Skeletal muscle satellite cell (primary cell): ENCODE measurements around the gene ZCCHC13.
"Not testable (repeated sequence)": the region's sequence is repeated elsewhere in the genome, so short reads cannot be mapped to it uniquely, and the experiment has no call there.

Source experiments
- H3K27me3 ChIP-seq: 2 replicates; pipeline ENCODE4 v1.7.0; 2013; ENCODE audit warnings: low read length; ENCODE audit not compliant: control insufficient read depth, insufficient read depth
- H3K36me3 ChIP-seq: 2 replicates; pipeline ENCODE4 v1.7.0; 2013; ENCODE audit warnings: mild to moderate bottlenecking, control low read depth, low read length; ENCODE audit not compliant: insufficient read depth
- H3K4me1 ChIP-seq: 2 replicates; pipeline ENCODE4 v1.7.0; 2013; ENCODE audit warnings: low read length; ENCODE audit not compliant: control insufficient read depth, insufficient read depth
- H3K4me2 ChIP-seq: 2 replicates; pipeline ENCODE4 v1.7.0; 2013; ENCODE audit warnings: mild to moderate bottlenecking, low read length
- H3K4me3 ChIP-seq: 2 replicates; pipeline ENCODE4 v1.7.0; 2013; ENCODE audit warnings: low read length
- H3K9ac ChIP-seq: 2 replicates; pipeline ENCODE4 v1.7.0; 2013; ENCODE audit warnings: mild to moderate bottlenecking, low read depth, low read length, moderate library complexity
- H3K9me3 ChIP-seq: replicated peaks from 2 replicates; pipeline ENCODE4 v1.7.0; 2013; ENCODE audit warnings: mild to moderate bottlenecking, control low read depth, low read length

Gene ZCCHC13

GRCh38 chrX:74286950-74287740 is 16.8 kb upstream of the ZCCHC13 start:
- peaks cover 5% of the 10 kb centered on the region for H3K9me3 ChIP-seq
- H3K9ac ChIP-seq, result no peak overlapping the region
- no peaks in the 10 kb centered on the region for H3K27me3 ChIP-seq
- H3K4me2 ChIP-seq, result no peak overlapping the region
- peaks cover 27% of the 10 kb centered on the region for H3K36me3 ChIP-seq
- no peak overlapping the region for H3K4me3 ChIP-seq
- H3K4me1 ChIP-seq, result no peaks in the 10 kb centered on the region

GRCh38 chrX:74291577-74291963 is 12.4 kb upstream of the ZCCHC13 start:
- Histone ChIP-seq H3K4me3 (peak overlapping the region; percentile 76), H3K4me1 (no peaks in the 10 kb centered on the region), H3K9me3 (peaks cover 5% of the 10 kb centered on the region), H3K4me2 (peak overlapping the region; percentile 79), H3K9ac (peak overlapping the region; percentile 98), H3K27me3 (no peaks in the 10 kb centered on the region), H3K36me3 (peaks cover 13% of the 10 kb centered on the region)

- peak overlapping the region; percentile 76 for H3K4me3 ChIP-seq
- no peaks in the 10 kb centered on the region for H3K4me1 ChIP-seq
- H3K9me3 ChIP-seq, result peaks cover 5% of the 10 kb centered on the region
- peak overlapping the region; percentile 79 for H3K4me2 ChIP-seq
- H3K27me3 ChIP-seq, result peaks cover under 1% of the 10 kb centered on the region
- H3K36me3 ChIP-seq, result peaks cover 11% of the 10 kb centered on the region
- peak overlapping the region; percentile 98 for H3K9ac ChIP-seq
Observed at GRCh38 chrX:74291964-74292807, 11.8 kb upstream of the ZCCHC13 start.

- H3K4me3 ChIP-seq, result peak overlapping the region; percentile 76
- H3K4me2 ChIP-seq, result peak overlapping the region; percentile 79
- H3K9ac ChIP-seq, result peak overlapping the region; percentile 98
- no peaks in the 10 kb centered on the region for H3K4me1 ChIP-seq
- H3K9me3 ChIP-seq, result no peaks in the 10 kb centered on the region
- peaks cover 9% of the 10 kb centered on the region for H3K36me3 ChIP-seq
- H3K27me3 ChIP-seq, result peaks cover 7% of the 10 kb centered on the region
Observed at GRCh38 chrX:74292808-74293123, 11.2 kb upstream of the ZCCHC13 start.

- H3K4me3 ChIP-seq, result peak overlapping the region; percentile 76
Observed at GRCh38 chrX:74293343-74293946, 10.5 kb upstream of the ZCCHC13 start.

GRCh38 chrX:74295101-74295500 is 8.9 kb upstream of the ZCCHC13 start:
- Histone ChIP-seq H3K9ac (no peak overlapping the region), H3K36me3 (peaks cover 3% of the 10 kb centered on the region), H3K4me3 (no peak overlapping the region), H3K4me1 (no peaks in the 10 kb centered on the region), H3K27me3 (peaks cover 16% of the 10 kb centered on the region), H3K4me2 (no peak overlapping the region), H3K9me3 (no peaks in the 10 kb centered on the region)

More at GRCh38 chrX:74293343-74293946, 10.5 kb upstream of the ZCCHC13 start:
- H3K36me3 ChIP-seq, result peaks cover 3% of the 10 kb centered on the region
- H3K9ac ChIP-seq, result peak overlapping the region; percentile 98
- no peaks in the 10 kb centered on the region for H3K9me3 ChIP-seq
- peaks cover 7% of the 10 kb centered on the region for H3K27me3 ChIP-seq
- H3K4me2 ChIP-seq, result peak overlapping the region; percentile 79
- H3K4me1 ChIP-seq, result no peaks in the 10 kb centered on the region

- peaks cover 25% of the 10 kb centered on the region for H3K27me3 ChIP-seq
- no peaks in the 10 kb centered on the region for H3K4me1 ChIP-seq
Observed at GRCh38 chrX:74297766-74298165, 6.2 kb upstream of the ZCCHC13 start.

GRCh38 chrX:74300869-74301268 is 3.1 kb upstream of the ZCCHC13 start:
- Histone ChIP-seq H3K4me1 (no peaks in the 10 kb centered on the region), H3K9me3 (no peaks in the 10 kb centered on the region), H3K27me3 (peaks cover 31% of the 10 kb centered on the region), H3K9ac (no peak overlapping the region), H3K4me2 (no peak overlapping the region), H3K4me3 (no peak overlapping the region), H3K36me3 (no peaks in the 10 kb centered on the region)

More at GRCh38 chrX:74297766-74298165, 6.2 kb upstream of the ZCCHC13 start:
- no peak overlapping the region for H3K4me3 ChIP-seq
- no peaks in the 10 kb centered on the region for H3K36me3 ChIP-seq
- H3K4me2 ChIP-seq, result no peak overlapping the region
- no peak overlapping the region for H3K9ac ChIP-seq
- no peaks in the 10 kb centered on the region for H3K9me3 ChIP-seq

GRCh38 chrX:74318672-74319071 is 14.7 kb downstream of the ZCCHC13 start:
- Histone ChIP-seq H3K4me3 (no peak overlapping the region), H3K4me2 (no peak overlapping the region), H3K4me1 (no peaks in the 10 kb centered on the region), H3K27me3 (peaks cover 23% of the 10 kb centered on the region), H3K36me3 (no peaks in the 10 kb centered on the region), H3K9ac (no peak overlapping the region), H3K9me3 (no peaks in the 10 kb centered on the region)

- not testable (repeated sequence) for H3K4me2 ChIP-seq, H3K4me3 ChIP-seq, H3K36me3 ChIP-seq, H3K4me1 ChIP-seq, H3K9ac ChIP-seq, H3K9me3 ChIP-seq
- H3K27me3 ChIP-seq, result peaks cover 30% of the 10 kb centered on the region
Observed at GRCh38 chrX:74319321-74319720, 15.3 kb downstream of the ZCCHC13 start.

GRCh38 chrX:74321191-74321590 is 17.2 kb downstream of the ZCCHC13 start:
- Histone ChIP-seq H3K4me3 (no peak overlapping the region), H3K36me3 (no peaks in the 10 kb centered on the region), H3K9ac (no peak overlapping the region), H3K4me1 (no peaks in the 10 kb centered on the region), H3K4me2 (no peak overlapping the region), H3K9me3 (no peaks in the 10 kb centered on the region), H3K27me3 (peaks cover 38% of the 10 kb centered on the region)
